Stimulated activated CD4-positive, alpha-beta T cell treated with anti-CD3 and anti-CD28 coated beads, Interleukin-15, amount 100 ng/mL, for 1 hour (primary cell): ENCODE results near the gene GEMIN5.
"Not testable (repeated sequence)": the region's sequence is repeated elsewhere in the genome, so short reads cannot be mapped to it uniquely, and the experiment has no call there.

Experiments used
- DNase-seq, 2 donors: peaks; one replicate each; pipeline ENCODE4 v3.0.0-alpha.2; 2020; ENCODE audit warnings: low read depth in 1 of 2, low spot score in 1 of 2

Gene GEMIN5, protein sequence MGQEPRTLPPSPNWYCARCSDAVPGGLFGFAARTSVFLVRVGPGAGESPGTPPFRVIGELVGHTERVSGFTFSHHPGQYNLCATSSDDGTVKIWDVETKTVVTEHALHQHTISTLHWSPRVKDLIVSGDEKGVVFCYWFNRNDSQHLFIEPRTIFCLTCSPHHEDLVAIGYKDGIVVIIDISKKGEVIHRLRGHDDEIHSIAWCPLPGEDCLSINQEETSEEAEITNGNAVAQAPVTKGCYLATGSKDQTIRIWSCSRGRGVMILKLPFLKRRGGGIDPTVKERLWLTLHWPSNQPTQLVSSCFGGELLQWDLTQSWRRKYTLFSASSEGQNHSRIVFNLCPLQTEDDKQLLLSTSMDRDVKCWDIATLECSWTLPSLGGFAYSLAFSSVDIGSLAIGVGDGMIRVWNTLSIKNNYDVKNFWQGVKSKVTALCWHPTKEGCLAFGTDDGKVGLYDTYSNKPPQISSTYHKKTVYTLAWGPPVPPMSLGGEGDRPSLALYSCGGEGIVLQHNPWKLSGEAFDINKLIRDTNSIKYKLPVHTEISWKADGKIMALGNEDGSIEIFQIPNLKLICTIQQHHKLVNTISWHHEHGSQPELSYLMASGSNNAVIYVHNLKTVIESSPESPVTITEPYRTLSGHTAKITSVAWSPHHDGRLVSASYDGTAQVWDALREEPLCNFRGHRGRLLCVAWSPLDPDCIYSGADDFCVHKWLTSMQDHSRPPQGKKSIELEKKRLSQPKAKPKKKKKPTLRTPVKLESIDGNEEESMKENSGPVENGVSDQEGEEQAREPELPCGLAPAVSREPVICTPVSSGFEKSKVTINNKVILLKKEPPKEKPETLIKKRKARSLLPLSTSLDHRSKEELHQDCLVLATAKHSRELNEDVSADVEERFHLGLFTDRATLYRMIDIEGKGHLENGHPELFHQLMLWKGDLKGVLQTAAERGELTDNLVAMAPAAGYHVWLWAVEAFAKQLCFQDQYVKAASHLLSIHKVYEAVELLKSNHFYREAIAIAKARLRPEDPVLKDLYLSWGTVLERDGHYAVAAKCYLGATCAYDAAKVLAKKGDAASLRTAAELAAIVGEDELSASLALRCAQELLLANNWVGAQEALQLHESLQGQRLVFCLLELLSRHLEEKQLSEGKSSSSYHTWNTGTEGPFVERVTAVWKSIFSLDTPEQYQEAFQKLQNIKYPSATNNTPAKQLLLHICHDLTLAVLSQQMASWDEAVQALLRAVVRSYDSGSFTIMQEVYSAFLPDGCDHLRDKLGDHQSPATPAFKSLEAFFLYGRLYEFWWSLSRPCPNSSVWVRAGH (N-terminal part only)

DNA sequence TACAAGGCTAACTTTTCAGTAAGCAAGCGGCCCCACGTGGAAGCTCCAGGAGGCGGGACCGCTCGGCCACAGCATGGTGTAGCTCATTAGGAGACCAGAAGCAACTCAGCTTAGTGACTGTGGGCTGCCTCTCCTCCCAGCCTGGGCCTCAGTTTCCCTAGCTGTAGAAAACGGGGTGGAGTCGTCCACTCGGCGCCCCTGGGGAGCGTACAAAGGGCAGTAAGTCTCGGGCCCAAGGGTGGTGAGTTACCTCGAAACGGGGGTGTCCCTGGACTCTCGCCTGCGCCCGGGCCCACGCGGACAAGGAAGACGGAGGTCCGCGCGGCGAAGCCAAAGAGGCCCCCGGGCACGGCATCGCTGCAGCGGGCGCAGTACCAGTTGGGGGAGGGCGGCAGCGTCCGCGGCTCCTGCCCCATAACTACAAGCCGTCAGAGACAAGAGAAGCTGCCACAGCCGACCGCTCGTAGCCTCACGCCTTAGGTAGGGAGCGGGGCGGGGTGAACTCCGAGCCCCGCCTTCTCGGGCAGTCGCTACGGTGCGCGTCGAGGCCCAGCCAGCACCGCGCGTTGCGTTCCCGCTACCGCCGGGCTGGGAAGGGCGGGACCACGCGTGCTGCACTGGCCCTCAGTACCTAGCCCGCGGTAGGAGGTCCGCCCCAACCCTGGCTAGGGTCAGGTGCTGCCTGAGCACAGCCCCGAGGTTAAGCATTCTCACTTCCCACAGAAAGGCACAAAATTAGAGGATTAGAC, at the start of gene GEMIN5:
TSS of gene GEMIN5 (minus strand) at position 494 of the 749 bp plus-strand sequence. CDS start at position 416, 78 bp downstream.
- DNase-seq = peak; percentile 63 to 79

DNA sequence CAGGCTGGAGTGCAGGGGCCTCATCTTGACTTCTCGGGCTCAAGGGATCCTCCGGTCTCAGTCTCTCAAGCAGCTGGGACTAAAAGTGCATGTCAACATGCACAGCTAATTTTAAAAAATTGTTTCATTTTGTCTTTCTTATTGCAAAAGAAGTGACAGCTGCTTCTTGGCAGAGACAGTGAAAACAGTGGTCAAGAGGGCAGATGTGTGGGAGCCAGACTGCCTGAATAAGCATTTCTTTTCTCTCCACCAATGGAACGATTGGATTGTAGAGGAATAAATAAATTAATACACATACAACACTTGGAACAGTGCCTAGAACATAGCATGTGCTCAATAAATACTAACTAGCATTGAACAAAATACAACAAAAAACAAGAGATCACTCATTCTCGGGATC, 48.1 kb upstream of the GEMIN5 start:
- DNase-seq = no peak

DNA sequence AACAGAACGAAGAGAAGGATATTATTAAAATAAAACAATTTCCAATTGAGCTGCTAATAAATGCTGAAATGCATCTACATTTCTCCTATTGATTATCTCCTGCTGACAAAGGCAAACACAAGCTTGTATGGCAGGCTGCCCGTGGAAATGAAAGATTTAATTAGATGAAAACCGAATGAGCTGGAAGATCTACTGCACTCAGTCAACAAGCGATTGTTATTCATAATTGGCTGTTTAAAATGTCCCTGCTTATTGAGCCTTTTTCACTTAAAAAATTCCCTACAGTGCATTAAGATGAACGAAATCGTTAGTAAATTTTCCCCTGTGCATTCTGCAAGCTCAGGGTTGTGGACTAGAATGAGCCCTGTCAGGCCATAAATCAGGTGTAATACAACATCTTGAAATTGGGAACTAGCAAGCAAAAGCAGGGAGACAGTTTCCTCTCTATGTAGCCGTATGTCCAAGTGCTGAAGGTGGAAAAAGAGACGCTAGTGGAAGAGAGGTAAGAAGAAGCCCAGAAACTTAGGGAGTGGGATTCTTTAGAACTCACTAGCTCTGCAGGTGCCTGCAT, 47.0 kb upstream of the GEMIN5 start:
- DNase-seq = no peak

GRCh38 chr5:154978294-154978693, 40.3 kb upstream of the GEMIN5 start:
- not testable (repeated sequence) for DNase-seq

GRCh38 chr5:154977409-154977808, 39.4 kb upstream of the GEMIN5 start:
- DNase-seq = no peak

- DNase-seq = not testable (repeated sequence)
Observed at GRCh38 chr5:154976082-154976481, 38.1 kb upstream of the GEMIN5 start.

DNA sequence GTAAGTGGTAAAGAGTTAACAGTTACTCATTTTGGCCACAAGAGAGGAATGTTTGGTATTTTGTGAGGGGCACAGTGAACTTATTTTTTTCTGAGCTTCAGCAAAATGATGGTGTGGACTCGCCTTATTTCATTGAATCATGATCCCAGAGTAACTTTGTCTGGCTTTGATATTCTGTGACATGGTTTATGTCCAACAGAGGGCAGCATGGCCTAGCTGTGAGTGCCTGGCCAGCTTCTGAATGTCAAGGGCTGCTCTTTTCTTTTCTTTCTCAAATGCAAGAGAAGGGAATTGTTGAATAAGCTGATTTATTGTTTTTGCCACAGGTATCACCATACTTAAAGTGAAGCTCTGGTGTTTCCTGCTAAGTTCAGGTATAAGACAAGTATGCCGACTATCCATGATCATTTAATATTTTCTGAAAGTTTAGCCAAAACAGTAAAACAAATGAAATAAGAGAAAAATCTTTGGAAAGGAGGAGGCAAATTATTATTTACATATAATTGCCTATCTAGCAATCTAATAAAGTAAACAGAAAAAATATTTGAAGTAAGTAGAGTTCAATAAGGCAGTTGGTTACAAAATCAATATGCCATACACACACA, 34.6 kb upstream of the GEMIN5 start:
- no peak for DNase-seq

- DNase-seq = no peak
Observed at GRCh38 chr5:154971501-154971900, 33.5 kb upstream of the GEMIN5 start.

DNA sequence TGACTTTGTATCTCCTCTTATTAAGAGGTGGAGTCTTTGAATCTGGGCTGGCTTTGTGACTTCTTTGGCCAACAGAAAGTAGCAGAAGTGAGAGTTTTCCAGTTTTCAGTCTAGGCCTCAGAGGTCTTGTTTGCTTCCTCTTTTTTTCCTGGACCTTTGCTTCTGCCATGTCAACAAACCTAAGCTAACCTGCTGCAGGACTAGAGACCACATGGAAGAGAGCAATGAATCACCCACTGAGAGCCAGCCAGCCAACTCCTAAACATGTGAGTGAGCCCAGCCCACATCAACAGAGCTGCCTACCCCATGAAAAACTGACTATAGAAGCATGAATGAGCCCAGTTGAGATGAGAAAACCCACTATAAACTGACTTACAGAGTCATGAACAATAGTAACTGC, 32.7 kb upstream of the GEMIN5 start:
- no peak for DNase-seq

GRCh38 chr5:154968953-154969352, 30.9 kb upstream of the GEMIN5 start:
- no peak for DNase-seq

GRCh38 chr5:154967421-154968024, 29.5 kb upstream of the GEMIN5 start:
- DNase-seq = no peak

DNA sequence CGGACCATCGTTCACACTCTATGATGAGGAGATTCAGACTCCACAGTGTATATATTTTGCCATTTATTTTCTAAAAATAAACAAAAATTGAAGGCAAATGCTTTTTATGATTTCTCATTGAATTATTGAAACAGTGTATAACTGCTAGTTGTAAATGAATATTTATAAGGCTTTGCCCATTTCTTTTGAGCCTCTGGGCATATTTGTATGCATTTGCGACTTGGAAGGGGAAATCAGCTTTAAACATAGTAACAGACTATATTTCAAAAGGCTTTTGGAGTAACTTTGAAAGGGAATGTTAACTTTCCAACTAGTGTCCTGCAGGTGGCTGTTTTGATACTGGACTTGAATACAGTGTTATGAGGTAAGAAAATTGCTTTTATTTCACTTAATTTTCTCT, 28.9 kb upstream of the GEMIN5 start:
- DNase-seq = no peak

DNA sequence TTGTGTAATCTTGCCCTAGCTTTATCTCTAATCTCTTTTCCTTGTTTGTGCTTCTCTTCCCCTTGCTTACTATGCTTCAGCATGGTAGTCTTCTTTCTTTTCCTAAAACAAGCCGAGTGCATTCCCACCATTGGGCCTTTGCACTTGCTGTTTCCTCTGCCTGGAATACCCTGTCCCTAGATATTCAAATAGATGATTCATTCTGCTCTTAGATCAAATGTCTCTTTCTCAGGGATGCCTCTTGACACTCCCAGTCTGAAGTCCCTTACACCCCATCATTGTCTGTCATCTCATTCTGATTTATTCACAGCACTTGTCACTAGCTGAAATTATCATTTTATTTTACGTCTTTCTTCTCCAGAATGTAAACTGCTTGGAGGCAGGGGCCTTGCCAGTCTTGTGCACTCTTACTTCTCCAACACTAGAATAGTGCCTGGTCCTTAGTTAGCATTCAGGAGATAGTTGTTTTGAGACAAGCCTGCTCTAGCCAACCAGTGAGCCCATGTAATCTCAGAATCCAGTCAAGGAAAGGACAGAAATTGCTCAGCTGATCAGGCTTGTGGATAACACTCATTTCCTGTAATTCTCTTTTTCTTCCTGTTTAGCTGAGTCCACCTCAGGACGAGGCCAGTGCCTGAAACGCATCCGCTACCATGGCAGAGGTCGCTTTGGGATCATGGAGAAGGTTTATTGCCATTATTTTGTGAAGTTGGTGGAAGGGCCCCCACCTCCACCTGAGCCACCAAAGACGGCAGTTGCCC, 28.2 kb upstream of the GEMIN5 start:
- DNase-seq = no peak

- no peak for DNase-seq
Observed at GRCh38 chr5:154962494-154962893, 24.5 kb upstream of the GEMIN5 start.

DNA sequence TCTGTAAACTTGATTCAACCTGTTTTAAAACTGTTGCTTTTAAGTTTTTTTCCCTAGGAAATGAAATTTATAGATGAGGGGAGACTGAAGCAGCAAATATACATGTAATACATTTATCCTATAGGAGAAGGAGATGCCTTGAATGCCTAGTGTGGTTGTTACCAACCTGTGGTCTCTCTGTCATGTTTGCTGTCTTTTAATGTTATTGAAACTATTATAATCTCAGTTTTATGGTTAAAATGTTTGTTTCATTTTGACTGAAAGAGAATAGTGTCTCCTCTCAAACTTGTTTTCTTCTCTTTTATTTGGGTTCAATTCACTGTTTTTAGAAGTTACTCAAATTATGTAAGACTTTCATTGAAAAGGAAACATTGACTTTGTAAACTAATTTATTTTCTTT, 18.7 kb upstream of the GEMIN5 start:
- no peak for DNase-seq

DNA sequence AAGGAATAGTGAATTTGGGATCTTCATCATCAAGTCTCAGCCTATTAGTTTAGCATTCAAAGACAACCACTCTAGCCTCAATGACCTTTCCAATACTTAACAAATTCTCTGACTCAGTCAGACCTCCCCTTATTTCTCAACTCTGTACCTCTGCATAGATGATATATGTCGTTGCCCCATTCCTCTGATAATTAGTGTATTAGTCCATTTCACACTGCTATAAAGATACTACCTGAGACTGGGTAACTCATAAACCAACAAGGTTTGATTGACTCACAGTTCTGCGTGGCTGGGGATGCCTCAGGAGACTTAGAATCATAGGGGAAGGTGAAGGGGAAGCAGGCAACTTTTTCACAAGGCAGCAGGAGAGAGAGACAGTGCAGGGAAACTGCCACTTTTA, 11.8 kb upstream of the GEMIN5 start:
- no peak for DNase-seq

DNA sequence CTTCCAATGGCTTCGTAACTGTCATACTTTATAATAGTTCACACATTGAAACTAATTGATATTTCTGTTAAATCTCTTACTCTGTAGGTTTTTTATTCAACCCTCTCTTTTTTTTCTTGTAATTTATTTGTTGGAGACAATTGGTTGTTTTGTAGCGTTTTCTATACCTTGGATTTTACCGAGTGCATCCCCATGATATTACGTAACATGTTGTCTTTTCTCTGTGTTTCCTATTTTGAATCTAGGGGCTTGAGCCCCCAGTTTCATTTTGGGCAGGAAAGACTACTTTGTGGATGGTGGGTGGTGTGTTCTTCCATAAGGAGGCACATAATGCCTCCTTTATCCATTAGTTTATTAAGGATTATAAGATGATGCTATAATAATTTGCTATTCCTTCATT, 10.3 kb upstream of the GEMIN5 start:
- no peak for DNase-seq

DNA sequence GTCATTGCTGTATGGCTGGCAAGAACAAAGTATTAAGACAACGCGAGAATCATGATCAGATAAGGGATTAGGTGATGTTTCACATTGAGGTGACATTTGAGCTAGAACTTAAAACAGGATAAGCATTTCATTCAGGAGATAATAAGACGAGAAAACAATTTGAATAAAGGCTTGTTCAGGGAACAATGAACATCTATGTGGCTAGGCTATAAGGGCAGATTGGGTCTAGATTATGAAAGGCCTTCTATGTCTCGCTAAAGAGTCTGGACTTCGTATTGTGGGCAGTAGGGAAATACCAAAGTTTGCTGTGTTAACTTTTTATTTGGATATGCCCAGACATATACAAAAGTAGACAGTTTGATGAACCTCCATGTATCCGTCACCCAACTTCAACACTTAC, 9.8 kb upstream of the GEMIN5 start:
- no peak for DNase-seq
